Endometrial microvascular endothelial cells (primary cell): Measurements from ENCODE around the gene DSPP. TPM values are rescaled to one million over a fixed set of nuclear protein-coding genes. Genes with fewer than 3 reads are reported as not detected.

Experiments used
- in situ Hi-C: cut with HindIII; loops from 2 replicates; pipeline ENCODE4 v1.10.0; 2017; ENCODE audit warnings: low sequenced_read_pairs, low pct_unique_long_range_greater_than_20kb; ENCODE audit errors: inconsistent ontology term
- total RNA-seq: library from RNA; depleted of rRNA; stranded (reverse); fragments of >200 nt; gene quantifications from one replicate; pipeline ENCODE4 v1.2.3, GENCODE V29; 2015; ENCODE audit errors: inconsistent ontology term

The DSPP gene
- total RNA-seq, 1 donor from 2014 or later = not detected

DNA sequence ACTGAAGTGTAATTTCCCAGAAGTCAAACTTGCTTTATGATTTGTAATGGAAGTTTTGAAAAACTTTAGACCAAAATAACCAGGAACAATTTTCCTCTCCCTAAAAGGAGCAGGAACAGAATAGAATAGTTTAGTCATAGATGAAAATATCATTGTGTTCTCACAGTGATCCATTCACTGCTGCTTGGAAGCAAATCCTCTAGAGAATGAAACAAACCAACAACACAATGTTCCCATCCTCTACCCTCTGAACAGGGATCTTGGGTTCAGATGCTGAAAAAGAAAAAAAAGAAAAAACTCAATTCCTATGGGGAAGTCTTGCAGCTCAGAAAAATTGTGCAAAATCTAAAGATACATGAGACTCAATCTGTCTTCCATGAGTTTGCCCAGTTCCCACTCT lies 12.2 kb downstream of the DSPP start:
- in situ Hi-C loops = no loop called here

DNA sequence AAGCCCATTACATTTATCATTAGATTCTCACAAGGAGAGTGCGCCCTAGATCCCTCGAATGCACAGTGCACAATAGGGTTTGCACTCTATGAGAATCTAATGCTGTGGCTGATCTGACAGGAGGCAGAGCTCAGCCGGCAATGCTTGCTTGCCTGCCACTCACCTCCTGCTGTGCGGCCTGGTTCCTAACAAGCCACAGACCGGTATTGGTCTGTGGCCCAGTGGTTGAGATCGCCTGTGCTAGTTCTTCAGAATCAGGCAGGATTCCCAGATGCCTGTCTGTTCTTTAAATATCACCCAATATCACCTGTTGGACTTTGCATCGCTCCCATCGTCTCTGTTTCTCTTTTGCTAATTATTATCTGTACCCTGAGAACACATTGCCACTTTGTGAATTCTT lies 14.0 kb downstream of the DSPP start:
- in situ Hi-C loops = no loop called here

DNA sequence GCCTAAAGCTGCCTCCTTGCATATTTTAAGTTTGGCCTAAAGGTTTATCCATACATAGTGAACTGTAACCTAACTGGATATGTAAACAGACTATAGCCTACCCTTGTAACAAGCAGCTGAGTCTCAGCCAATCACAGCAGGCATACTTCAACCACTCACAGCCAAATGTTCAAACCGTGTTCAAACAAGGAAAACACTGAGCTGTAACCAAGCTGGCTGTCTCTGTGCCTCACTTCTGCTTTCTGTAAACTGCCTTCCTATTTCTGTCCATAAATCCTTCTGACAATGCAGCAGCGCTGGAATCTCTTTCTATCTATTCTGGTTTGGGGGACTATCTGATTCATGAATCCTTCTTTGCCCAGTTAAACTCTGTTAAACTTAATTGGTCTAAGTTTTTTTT lies 16.4 kb downstream of the DSPP start:
- in situ Hi-C loops = no loop called here

DNA sequence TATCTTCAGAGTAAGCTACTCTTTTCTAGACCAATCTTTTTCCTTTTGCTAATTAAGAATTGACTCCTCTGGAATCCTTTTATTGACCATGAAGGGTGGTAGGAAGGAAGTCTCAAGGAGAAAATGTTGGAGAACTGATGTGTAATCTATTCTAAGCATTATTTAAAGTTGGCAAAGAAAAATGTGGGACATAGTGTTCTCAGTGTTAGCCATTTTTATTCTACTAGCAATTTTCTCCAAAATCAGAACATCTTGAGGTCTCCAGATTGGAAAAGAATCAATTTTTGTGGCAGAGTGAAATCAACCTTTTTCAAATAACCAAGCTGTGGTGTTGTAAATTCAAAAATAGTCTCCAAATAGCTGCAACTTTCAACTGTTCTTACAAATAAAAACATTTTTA lies 23.3 kb downstream of the DSPP start:
- in situ Hi-C loops = no loop called here

DNA sequence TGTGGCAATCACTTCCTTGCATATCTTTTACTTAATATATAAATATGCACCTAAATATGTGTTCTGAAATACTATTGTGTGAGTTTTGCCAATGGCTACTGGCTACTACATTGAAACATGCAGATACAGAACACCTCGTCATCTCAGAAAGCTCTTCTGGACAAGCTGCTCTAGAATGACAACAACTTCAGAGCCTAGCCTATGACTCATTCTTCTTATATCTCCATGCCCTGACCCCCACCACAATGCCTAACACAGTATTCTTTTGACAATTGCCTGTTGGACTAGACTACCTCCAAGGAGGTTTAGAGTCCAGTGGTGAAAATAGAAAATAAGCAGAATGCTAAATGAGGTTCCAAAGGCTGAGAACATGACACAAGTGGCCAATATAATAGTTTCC lies 24.1 kb downstream of the DSPP start:
- in situ Hi-C loops = no loop called here

DNA sequence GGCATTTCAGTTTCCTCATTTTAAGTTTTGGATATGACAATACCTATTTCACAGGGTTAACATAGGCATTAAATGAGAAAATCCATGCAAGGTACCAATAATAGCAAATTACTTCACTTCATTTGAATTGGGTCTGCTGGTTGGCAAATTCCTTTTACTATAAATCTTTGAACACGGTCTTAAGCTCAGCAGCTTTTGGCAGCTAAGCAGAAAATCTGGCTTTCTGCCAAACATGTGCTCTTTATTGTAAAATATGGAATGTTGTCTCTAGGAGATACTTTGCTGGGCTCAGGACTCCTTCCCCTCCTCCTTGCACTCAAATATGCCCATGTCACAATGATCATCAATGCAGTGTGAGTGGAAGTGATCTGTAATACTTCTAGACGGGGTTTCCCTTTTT lies 24.9 kb downstream of the DSPP start:
- in situ Hi-C loops = no loop called here

DNA sequence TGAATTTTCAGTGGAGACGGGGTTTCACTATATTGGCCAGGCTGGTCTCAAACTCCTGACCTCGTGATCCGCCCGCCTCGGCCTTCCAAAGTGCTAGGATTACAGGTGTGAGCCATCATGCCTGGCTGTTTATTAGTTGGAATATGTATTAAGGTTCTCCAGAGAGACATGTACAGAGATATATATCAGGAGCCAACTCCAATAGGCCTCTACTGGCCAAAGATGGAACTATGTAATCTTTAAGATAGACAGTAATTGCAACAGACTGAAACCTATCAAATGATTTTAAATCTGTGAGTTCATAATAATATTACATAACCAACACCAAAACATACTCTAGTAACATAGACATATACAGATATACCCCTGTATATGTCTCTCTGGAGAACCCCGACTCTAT lies 36.0 kb downstream of the DSPP start:
- in situ Hi-C loops = no loop called here

DNA sequence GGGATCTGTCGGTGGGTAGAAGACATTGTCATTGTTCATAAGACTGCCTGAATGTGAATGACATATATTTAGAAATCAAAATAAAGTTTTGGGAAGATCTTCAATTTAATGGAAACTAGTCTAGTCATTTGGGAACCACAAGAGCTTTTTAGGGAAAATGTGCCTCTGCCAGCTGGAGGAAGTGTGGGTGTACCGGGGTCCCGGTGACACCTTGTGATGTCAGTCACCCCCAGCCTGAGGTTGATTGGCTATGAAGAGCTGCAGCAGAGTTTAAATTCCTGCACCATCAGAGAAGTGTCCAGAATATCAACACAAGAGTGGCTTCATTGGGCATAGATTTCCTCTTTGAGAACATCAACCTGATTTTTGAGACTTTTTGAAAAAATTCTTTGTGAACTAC lies 41.7 kb downstream of the DSPP start, which contains the start of gene DMP1:
DMP1 (plus strand) TSS at position 301 of the 400 bp plus-strand sequence. CDS start 6,213 bp downstream, outside the sequence.
- in situ Hi-C loops = loop anchor here (25.0 kb wide), 1 partner anchor 187 kb away; the partner anchor contains the start of gene MEPE

DNA sequence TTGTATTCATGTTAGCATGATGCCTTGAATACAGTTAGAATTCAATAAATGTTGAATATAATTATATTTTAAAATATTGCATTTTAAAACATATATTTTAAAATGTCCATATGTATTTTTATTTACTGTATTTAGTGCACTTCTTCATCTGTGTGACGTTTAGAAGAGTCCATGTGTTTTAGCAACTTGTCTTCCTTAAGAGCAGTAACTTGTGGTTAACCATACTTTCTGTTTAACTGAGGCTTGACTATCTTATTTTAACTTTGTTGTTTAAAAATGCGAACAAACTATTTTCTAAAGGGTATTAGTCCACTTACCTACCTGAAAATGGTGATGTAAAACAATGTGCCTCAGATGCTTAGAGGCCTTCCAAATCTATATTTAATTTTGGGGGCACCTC lies 42.6 kb downstream of the DSPP start:
- in situ Hi-C loops = loop anchor here (25.0 kb wide), 1 partner anchor 186 kb away; the partner anchor contains the start of gene MEPE

DNA sequence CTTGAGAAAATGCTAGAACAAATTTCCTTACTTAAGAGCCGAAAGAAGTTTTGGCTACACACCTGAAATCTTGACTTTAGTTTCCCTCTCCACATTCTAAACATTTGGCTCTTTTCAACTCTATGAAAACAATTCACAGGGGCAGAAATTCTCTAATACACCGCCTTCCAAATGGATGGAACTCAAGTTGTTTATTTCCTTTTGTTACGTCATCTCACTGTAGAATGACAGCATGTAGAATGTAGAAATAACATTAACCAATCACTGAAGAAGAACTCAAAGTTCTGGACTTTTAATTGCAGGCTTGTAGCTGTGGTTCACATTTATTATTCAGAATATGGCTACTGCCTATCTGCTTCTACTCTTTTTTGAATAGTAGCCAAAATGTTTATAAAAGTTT lies 43.6 kb downstream of the DSPP start:
- in situ Hi-C loops = loop anchor here (25.0 kb wide), 1 partner anchor 185 kb away; the partner anchor contains the start of gene MEPE

DNA sequence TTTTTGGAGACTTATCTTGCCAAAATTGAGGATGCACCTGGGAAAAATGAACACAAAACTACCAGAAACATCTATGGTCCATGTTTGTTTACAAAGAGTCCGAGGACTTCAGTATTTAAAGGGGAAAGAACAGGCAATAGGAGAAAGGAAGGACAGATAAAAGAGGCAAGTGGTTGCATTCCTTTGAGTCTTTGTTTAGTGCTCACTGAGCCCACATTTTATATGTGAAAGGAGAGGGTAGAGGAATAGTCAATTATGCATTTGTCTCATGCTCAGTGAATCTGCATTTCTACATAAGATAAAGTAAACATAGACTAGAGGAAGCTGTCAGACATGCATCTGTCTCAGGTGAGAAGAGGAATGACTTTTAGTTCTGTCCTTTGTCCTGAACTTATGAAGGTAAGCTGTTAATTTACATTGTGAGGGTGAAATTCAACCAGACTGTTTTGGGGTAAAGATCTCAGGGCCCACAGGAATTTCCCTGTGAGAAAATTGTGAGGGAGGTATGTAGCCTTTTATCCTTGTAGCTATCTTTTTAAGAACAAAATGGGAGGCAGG lies 46.2 kb downstream of the DSPP start:
- in situ Hi-C loops = loop anchor here (25.0 kb wide), 1 partner anchor 183 kb away; the partner anchor contains the start of gene MEPE

DNA sequence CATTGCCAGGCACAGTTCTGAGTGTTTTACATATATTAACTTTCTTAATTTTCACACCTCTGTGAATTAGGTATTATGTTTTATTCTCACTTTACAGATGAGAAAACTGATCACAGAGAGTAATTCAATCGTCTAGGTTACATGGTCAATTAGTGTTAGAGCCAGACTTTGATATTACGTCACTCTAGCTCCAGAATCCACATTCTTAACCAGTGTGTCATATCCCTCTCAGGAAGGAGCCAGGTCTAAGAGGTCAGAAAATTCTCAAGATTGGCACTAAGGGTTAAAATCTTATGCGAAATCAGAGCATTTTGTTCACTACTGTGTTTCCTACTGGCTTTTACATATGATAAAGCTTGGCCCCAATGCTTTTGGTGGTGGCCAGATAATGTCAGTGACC lies 49.2 kb downstream of the DSPP start:
- in situ Hi-C loops = loop anchor here (25.0 kb wide), 1 partner anchor 180 kb away; the partner anchor contains the start of gene MEPE

DNA sequence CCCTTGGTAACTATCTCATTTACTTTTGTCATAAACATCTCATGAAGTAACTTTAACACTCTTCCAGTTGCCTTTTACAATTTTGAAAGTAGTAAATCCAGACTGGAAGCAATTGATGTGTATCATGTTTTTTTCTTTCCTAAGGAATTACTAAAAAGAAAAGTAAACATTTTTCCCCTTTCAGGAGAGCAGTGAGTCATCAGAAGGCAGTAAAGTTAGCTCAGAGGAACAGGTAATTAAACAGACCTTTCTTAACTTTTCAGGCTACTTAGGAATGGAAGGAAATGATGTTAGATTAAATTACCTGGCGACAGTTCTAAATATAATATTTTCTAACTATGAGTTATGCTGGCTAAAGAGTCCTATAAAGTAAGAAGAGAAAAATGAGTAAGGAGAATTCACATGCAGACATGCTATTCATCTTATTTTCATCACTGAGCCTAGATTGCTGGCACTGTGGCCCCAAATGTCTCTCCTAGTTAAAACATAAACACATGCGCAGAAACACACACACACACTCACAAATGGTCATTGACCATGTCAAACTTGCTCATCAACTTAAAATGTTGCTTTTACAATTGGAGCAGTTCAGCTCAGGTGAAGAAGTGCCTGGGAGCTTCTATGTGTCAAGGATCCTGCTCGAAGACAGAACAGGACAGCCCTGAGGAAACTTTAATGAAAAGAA lies 51.1 kb downstream of the DSPP start:
- in situ Hi-C loops = loop anchor here (25.0 kb wide), 1 partner anchor 178 kb away; the partner anchor contains the start of gene MEPE

DNA sequence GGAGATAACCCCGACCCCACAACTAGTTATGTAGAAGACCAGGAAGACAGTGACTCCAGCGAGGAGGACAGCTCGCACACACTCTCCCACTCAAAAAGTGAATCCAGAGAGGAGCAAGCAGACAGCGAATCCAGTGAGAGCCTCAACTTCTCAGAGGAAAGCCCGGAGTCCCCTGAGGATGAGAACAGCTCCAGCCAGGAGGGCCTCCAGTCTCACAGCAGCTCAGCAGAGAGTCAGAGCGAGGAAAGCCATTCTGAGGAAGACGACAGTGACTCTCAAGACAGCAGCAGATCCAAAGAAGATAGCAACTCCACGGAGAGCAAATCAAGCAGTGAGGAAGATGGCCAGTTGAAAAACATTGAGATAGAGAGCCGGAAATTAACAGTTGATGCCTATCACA lies 54.5 kb downstream of the DSPP start:
- in situ Hi-C loops = loop anchor here (25.0 kb wide), 1 partner anchor 174 kb away; the partner anchor contains the start of gene MEPE

Other genes starting within 250 kb of the DSPP start
- gene HSD17B11, start 217.3 kb upstream of the DSPP start, total RNA-seq = 26.9 TPM
- 14.5 TPM for gene NUDT9, start 186.0 kb upstream of the DSPP start, total RNA-seq
- 4.4 TPM for gene SPARCL1, start 79.2 kb upstream of the DSPP start, total RNA-seq
- not detected for gene DMP1, start 41.8 kb downstream of the DSPP start, total RNA-seq
- gene IBSP, start 191.0 kb downstream of the DSPP start, total RNA-seq = not detected
- gene MEPE, start 224.4 kb downstream of the DSPP start, total RNA-seq = not detected